ENCODE measurements around the gene METRNL.

The METRNL gene

DNA sequence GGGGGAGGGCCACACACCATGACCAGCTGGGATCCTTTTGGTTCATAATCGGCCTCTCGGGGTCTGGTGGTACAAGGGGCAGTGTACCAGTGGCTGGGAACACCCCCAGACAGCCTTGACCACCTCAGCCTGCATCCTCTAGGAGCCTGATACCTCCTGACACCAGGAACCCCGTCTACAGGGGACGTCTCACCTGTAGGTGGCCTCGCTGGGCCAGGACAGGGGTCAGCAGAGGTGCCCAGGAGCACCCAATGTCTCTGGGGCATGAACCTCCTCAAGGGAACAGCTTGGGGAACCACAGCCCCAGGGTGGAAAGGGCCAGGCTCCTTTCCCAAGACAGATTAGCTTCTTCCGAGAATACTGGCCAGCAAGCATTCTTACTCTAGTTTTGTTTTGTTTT lies 2.5 kb upstream of the METRNL start:
- Histone ChIP-seq H3K4me3 (ENCODE audit: low read depth, low read length) (no peak overlapping the region), H3K27me3 (ENCODE audit: insufficient read depth, low read depth, severe bottlenecking) (peaks cover 33% of the 10 kb centered on the region), H3K9me3 (ENCODE audit: severe bottlenecking) (peaks cover 7% of the 10 kb centered on the region), H3K27ac (no peak overlapping the region), H3K36me3 (no peaks in the 10 kb centered on the region)
- peak; percentile 68 for DNase-seq
- TF ChIP-seq, protein P1, sequence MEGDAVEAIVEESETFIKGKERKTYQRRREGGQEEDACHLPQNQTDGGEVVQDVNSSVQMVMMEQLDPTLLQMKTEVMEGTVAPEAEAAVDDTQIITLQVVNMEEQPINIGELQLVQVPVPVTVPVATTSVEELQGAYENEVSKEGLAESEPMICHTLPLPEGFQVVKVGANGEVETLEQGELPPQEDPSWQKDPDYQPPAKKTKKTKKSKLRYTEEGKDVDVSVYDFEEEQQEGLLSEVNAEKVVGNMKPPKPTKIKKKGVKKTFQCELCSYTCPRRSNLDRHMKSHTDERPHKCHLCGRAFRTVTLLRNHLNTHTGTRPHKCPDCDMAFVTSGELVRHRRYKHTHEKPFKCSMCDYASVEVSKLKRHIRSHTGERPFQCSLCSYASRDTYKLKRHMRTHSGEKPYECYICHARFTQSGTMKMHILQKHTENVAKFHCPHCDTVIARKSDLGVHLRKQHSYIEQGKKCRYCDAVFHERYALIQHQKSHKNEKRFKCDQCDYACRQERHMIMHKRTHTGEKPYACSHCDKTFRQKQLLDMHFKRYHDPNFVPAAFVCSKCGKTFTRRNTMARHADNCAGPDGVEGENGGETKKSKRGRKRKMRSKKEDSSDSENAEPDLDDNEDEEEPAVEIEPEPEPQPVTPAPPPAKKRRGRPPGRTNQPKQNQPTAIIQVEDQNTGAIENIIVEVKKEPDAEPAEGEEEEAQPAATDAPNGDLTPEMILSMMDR (IDR thresholded peaks at IDR 0.05; ENCODE audit: low read depth, low read length): peak; percentile 75

- TF ChIP-seq, protein P1 (IDR thresholded peaks at IDR 0.05; ENCODE audit: low read depth, low read length): no peak
- Histone ChIP-seq H3K4me3 (ENCODE audit: low read depth, low read length) (no peak overlapping the region), H3K27ac (no peak overlapping the region), H3K9me3 (ENCODE audit: severe bottlenecking) (peaks cover 7% of the 10 kb centered on the region), H3K36me3 (no peaks in the 10 kb centered on the region), H3K27me3 (ENCODE audit: insufficient read depth, low read depth, severe bottlenecking) (peaks cover 38% of the 10 kb centered on the region)
- no peak for DNase-seq
Measured at GRCh38 chr17:83077411-83077810, 2.0 kb upstream of the METRNL start.

GRCh38 chr17:83077939-83078338 lies 1.5 kb upstream of the METRNL start:
- TF ChIP-seq, protein P1 (IDR thresholded peaks at IDR 0.05; ENCODE audit: low read depth, low read length): no peak
- Histone ChIP-seq H3K27me3 (ENCODE audit: insufficient read depth, low read depth, severe bottlenecking) (peaks cover 39% of the 10 kb centered on the region), H3K4me3 (ENCODE audit: low read depth, low read length) (no peak overlapping the region), H3K36me3 (no peaks in the 10 kb centered on the region), H3K9me3 (ENCODE audit: severe bottlenecking) (peaks cover 7% of the 10 kb centered on the region), H3K27ac (no peak overlapping the region)
- no peak for DNase-seq

DNA sequence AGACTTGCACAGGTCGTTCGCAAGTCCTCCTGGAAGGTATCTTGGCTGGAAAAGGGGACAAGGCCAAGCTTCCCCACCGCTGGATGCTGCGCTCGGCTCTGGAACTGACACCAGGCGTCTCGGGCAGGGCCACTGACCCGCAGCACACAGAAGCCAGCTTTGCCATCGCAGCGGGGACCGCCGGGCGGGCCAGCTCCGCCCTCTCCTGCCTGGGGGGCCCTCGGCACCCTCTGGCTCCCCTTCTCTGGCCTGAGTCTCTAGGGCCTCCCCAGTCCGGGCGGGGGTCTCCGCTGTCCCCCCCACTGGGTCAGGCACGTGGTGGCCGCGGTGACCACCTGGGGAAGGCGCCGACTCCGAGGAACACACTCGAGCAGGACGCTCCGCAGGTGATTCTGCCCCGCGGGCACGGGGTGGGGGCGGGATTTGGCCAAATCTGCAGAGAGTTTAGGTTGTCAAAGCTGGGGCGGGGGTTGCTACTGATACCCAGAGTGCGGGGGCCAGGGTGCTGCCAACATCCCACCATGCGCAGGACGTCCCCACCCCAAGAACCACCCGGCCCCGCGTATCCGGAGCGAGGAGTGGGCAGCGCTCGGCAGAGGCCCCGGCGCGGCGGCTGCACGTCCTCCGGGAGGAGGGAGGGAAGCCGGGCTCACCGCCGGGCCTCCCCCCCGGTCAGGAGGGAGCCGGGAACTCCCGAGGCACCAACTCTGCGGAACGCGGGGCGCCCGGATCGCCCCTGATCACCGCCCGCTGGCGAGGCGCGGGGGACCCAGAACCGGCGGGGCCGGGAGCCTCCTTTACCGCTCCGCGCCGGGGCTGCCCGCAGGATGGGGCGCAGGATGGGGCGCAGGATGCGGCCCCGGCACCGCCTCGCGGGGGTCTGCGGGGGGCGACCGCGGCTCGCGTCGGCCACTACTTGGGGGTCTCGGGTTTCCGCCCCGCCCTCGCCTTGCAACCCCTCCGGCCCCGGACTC lies 744 bp upstream of the METRNL start:
- TF ChIP-seq, protein P1 (IDR thresholded peaks at IDR 0.05; ENCODE audit: low read depth, low read length): no peak
- Histone ChIP-seq H3K27me3 (ENCODE audit: insufficient read depth, low read depth, severe bottlenecking) (peaks cover 39% of the 10 kb centered on the region), H3K4me3 (ENCODE audit: low read depth, low read length) (peak overlapping the region; percentile 26), H3K27ac (no peak overlapping the region), H3K36me3 (no peaks in the 10 kb centered on the region), H3K9me3 (ENCODE audit: severe bottlenecking) (peaks cover 7% of the 10 kb centered on the region)
- DNase-seq: no peak

DNA sequence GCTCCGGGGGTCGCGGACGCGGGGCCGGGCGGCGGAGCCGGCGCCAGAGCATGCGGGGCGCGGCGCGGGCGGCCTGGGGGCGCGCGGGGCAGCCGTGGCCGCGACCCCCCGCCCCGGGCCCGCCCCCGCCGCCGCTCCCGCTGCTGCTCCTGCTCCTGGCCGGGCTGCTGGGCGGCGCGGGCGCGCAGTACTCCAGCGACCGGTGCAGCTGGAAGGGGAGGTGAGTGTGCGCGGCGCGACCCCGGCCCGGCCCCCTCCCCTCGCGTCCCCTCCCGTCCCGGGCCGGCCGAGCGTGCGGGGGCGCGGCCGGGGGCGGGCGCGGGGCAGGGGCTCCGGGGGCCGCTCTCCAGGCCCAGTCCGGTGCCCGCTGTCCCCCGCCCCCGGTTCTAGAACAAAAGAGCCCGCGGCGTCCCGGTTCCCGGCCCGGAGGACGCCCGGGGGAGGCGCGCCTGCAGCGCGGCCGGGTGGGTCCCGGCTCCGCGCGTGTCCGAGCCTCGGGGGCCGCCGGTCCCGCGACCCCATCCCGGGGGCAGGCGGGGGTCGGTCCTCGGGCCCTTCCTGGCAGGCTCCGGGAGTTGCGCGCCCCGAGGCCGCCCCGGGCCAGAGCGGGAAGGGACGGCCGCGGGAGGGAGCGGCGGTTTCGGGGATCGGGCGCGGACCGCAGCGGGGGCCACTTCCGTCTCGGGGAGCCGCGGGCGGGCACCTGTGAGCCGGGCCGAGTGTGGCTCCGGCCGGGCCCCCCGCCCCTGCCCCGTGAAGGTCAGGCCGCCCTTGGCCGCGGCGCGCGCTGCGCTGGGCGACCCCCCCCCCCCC lies 563 bp downstream of the METRNL start:
- Histone ChIP-seq H3K36me3 (no peaks in the 10 kb centered on the region), H3K9me3 (ENCODE audit: severe bottlenecking) (peaks cover 7% of the 10 kb centered on the region), H3K27ac (no peak overlapping the region), H3K27me3 (ENCODE audit: insufficient read depth, low read depth, severe bottlenecking) (peaks cover 39% of the 10 kb centered on the region), H3K4me3 (ENCODE audit: low read depth, low read length) (peak overlapping the region; percentile 32)
- TF ChIP-seq, protein P1 (IDR thresholded peaks at IDR 0.05; ENCODE audit: low read depth, low read length): no peak
- DNase-seq: no peak
